GM12892 (cell line): ENCODE data around the gene TCP11L2.

Experiments
- POLR2A ChIP-seq: IDR thresholded peaks from 2 replicates; pipeline ENCODE4 v1.6.1; 2011; ENCODE audit warnings: low read depth, low read length, control low read depth
- POLR2AphosphoS5 ChIP-seq: IDR thresholded peaks from 2 replicates; pipeline ENCODE4 v1.6.1; 2011; ENCODE audit warnings: low read depth, low read length, control low read depth
- TAF1 ChIP-seq: IDR thresholded peaks from 2 replicates; pipeline ENCODE4 v1.6.1; 2011; ENCODE audit warnings: low read depth, mild to moderate bottlenecking, control low read depth, low read length, borderline replicate concordance

- no peak for TF ChIP-seq POLR2AphosphoS5
- no peak for TF ChIP-seq POLR2A
- no peak for TF ChIP-seq TAF1
Measured at GRCh38 chr12:106386813-106387535, 84.4 kb downstream of the TCP11L2 start.
